Spleen (tissue), 11 donors: Measurements from ENCODE around the gene TMEM117. TPM values are rescaled to one million over a fixed set of nuclear protein-coding genes. Genes with fewer than 3 reads are reported as not detected.

Experiments
- DNase-seq: peaks from one replicate; pipeline ENCODE4 v3.0.0-alpha.2; 2020
- H3K27ac ChIP-seq, 8 donors: fragments of 200-600 bp; sonication (generic) in 7 of 8; 1 replicate in 4 of 8; 2 replicates in 4 of 8; pipeline versions ENCODE4 v1.5.0 to v1.8.0; 2016 to 2021; ENCODE audit warnings: inconsistent platforms in 4 of 8, mild to moderate bottlenecking in 4 of 8, moderate library complexity in 1 of 8
- H3K27me3 ChIP-seq, 7 donors: fragments of 200-600 bp; sonication (generic) in 6 of 7; replicated peaks in 1 of 7; 1 replicate in 4 of 7; 2 replicates in 3 of 7; pipeline versions ENCODE4 v1.5.0 to v1.8.0; 2016 to 2021; ENCODE audit warnings: inconsistent platforms in 3 of 7, mild to moderate bottlenecking in 1 of 7
- H3K36me3 ChIP-seq, 6 donors: fragments of 200-600 bp; sonication (generic) in 5 of 6; 1 replicate in 4 of 6; 2 replicates in 2 of 6; pipeline versions ENCODE4 v1.5.0 to v1.8.0; 2016 to 2021; ENCODE audit warnings: inconsistent platforms in 2 of 6
- H3K4me1 ChIP-seq, 6 donors: fragments of 200-600 bp; sonication (generic) in 5 of 6; 1 replicate in 3 of 6; 2 replicates in 3 of 6; pipeline versions ENCODE4 v1.5.0 to v1.8.0; 2016 to 2021; ENCODE audit warnings: inconsistent platforms in 3 of 6
- H3K4me3 ChIP-seq, 8 donors: fragments of 200-600 bp; sonication (generic) in 7 of 8; 1 replicate in 4 of 8; 2 replicates in 4 of 8; pipeline versions ENCODE4 v1.5.0 to v1.8.0; 2016 to 2021; ENCODE audit warnings: inconsistent platforms in 4 of 8, mild to moderate bottlenecking in 4 of 8, moderate library complexity in 2 of 8
- H3K9me3 ChIP-seq, 8 donors: fragments of 200-600 bp; sonication (generic) in 7 of 8; 1 replicate in 4 of 8; 2 replicates in 4 of 8; pipeline versions ENCODE4 v1.5.0 to v1.8.0; 2016 to 2021; ENCODE audit warnings: inconsistent platforms in 4 of 8
- CTCF ChIP-seq, 11 experiments: fragments of 200-600 bp in 7 of 11; fragments of 450-650 bp in 4 of 11; sonication (generic) in 4 of 11; IDR thresholded peaks in 8 of 11; conservative IDR thresholded peaks in 3 of 11; 1 replicate in 7 of 11; 2 replicates in 4 of 11; pipeline versions ENCODE4 v1.4.0 to v1.8.0; 2016 to 2021; ENCODE audit warnings: antibody characterized with exemption in 11 of 11, inconsistent platforms in 4 of 11, mild to moderate bottlenecking in 1 of 11
- POLR2A ChIP-seq, 3 donors: fragments of 450-650 bp; IDR thresholded peaks; one replicate each; pipeline ENCODE4 v1.5.1; 2017; ENCODE audit warnings: antibody characterized with exemption in 3 of 3, mild to moderate bottlenecking in 1 of 3
- POLR2AphosphoS5 ChIP-seq, 3 donors: sonication (generic); formaldehyde crosslinking; IDR thresholded peaks; one replicate each; pipeline ENCODE4 v1.5.1; 2017; ENCODE audit warnings: antibody characterized with exemption in 3 of 3
- WGBS, 5 donors: extraction: QIAGEN DNeasy Blood & Tissue Kit in 3 of 5; methylation state at CpG; one replicate each; pipeline versions ENCODE4 v1.1.5 to v1.1.7; 2013 to 2018; 5-methylcytosine and 5-hydroxymethylcytosine counted together
- intact Hi-C: fragments of 100-400 bp; cut with DNase I; formaldehyde crosslinking; loops from one replicate; pipeline ENCODE4 v1.15.0; 2023; ENCODE audit warnings: low total_unique reads
- polyA plus RNA-seq, 3 donors: library from polyadenylated mRNA; stranded (reverse); fragments of 200-250 nt; gene quantifications; one replicate each; pipeline ENCODE4 v1.2.1, GENCODE V29; 2013
- total RNA-seq, 7 donors: library from RNA; depleted of rRNA in 3 of 7; stranded (reverse); fragments of >200 nt in 3 of 7; fragmentation: NEBNext Ultra II Directional in 4 of 7; extraction: Animal tissue kit (Norgen Biotek cat#: 25700) in 4 of 7; gene quantifications; one replicate each; pipeline versions ENCODE4 v1.1.0 to v1.2.1, GENCODE V29; 2016 to 2021
- donor health status: healthy with polysubstance abuse.
- donor health status: DM: no; HTN: no; CAD: no; lungs with moderate emphysema.
- donor health status: DM: no; HTN: no; CAD: no.
- donor health status: Bipolar disorder and iron deficiency.
- donor health status: healthy.
- donor health status: DM: no; HTN: no; CAD: no.
- donor health status: DM: yes; HTN: yes; CAD: no.

TMEM117 gene
- total and polyA plus RNA-seq, 10 donors, result 1.7 to 24.5 (median 5.0) TPM

- Histone ChIP-seq H3K4me3 (no peak overlapping the region), H3K9me3 (no peaks in the 10 kb centered on the region), H3K36me3 (no peaks in the 10 kb centered on the region), H3K4me1 (peaks cover 0 to 18% (median 0%) of the 10 kb centered on the region in 6 donors), H3K27ac (no peak overlapping the region), H3K27me3 (peaks cover 0 to 36% (median 0%) of the 10 kb centered on the region in 7 donors)
- intact Hi-C loops, result no loop called here
- no peak for DNase-seq
- WGBS, 5 donors, result 73 to 84% (median 80%) methylated on average over 3 of the region's 3 CpGs
- TF ChIP-seq CTCF (IDR thresholded peaks at IDR 0.05 in 8 of 11, conservative IDR thresholded peaks at IDR 0.05 in 3 of 11), result no peak
- TF ChIP-seq POLR2A (IDR thresholded peaks at IDR 0.05), result no peak
- no peak for TF ChIP-seq POLR2AphosphoS5 (IDR thresholded peaks at IDR 0.05)
These were observed 9.2 kb upstream of the TMEM117 start for GRCh38 chr12:43826681-43827080.

- no peak overlapping the region for H3K4me3 ChIP-seq
- WGBS, 5 donors, result 21 to 48% (median 33%) methylated on average over 1 of the region's 1 CpG
- H3K9me3 ChIP-seq, result no peaks in the 10 kb centered on the region
- peaks cover 0 to 22% (median under 1%) of the 10 kb centered on the region in 6 donors for H3K4me1 ChIP-seq
- DNase-seq, result no peak
- H3K27me3 ChIP-seq, result peaks cover 0 to 39% (median 0%) of the 10 kb centered on the region in 7 donors
- TF ChIP-seq POLR2AphosphoS5 (IDR thresholded peaks at IDR 0.05) (no peak), CTCF (IDR thresholded peaks at IDR 0.05 in 8 of 11, conservative IDR thresholded peaks at IDR 0.05 in 3 of 11) (no peak), POLR2A (IDR thresholded peaks at IDR 0.05) (no peak)
- H3K27ac ChIP-seq, result no peak overlapping the region
- H3K36me3 ChIP-seq, result no peaks in the 10 kb centered on the region
- intact Hi-C loops, result no loop called here
These were observed 8.8 kb upstream of the TMEM117 start for GRCh38 chr12:43827093-43827492.

- intact Hi-C loops, result no loop called here
- Histone ChIP-seq H3K9me3 (no peaks in the 10 kb centered on the region), H3K4me1 (peaks cover 7 to 67% (median 23%) of the 10 kb centered on the region in 6 donors), H3K4me3 (no peak overlapping the region), H3K36me3 (no peaks in the 10 kb centered on the region), H3K27ac (peak overlapping the region in 1 of 8 donors; percentile 26), H3K27me3 (peaks cover 0 to 65% (median 0%) of the 10 kb centered on the region in 7 donors)
- WGBS, 5 donors, result 36 to 50% (median 39%) methylated on average over 4 of the region's 4 CpGs
- DNase-seq, result no peak
- TF ChIP-seq POLR2A (IDR thresholded peaks at IDR 0.05), result no peak
- TF ChIP-seq POLR2AphosphoS5 (IDR thresholded peaks at IDR 0.05), result no peak
- TF ChIP-seq CTCF (IDR thresholded peaks at IDR 0.05 in 8 of 11, conservative IDR thresholded peaks at IDR 0.05 in 3 of 11), result no peak
These were observed 3.3 kb upstream of the TMEM117 start for GRCh38 chr12:43832463-43833168.

GRCh38 chr12:43835264-43835655, 621 bp upstream of the TMEM117 start:
- Histone ChIP-seq H3K27ac (peak overlapping the region in 5 of 8 donors; percentile 88 to 96 (median 92)), H3K9me3 (no peaks in the 10 kb centered on the region), H3K27me3 (peaks cover 0 to 42% (median 0%) of the 10 kb centered on the region in 7 donors), H3K4me3 (peak overlapping the region; percentile 53 to 88 (median 60)), H3K4me1 (peaks cover 7 to 67% (median 23%) of the 10 kb centered on the region in 6 donors), H3K36me3 (no peaks in the 10 kb centered on the region)
- TF ChIP-seq POLR2A (IDR thresholded peaks at IDR 0.05) (no peak), CTCF (IDR thresholded peaks at IDR 0.05 in 8 of 11, conservative IDR thresholded peaks at IDR 0.05 in 3 of 11) (no peak), POLR2AphosphoS5 (IDR thresholded peaks at IDR 0.05) (no peak)
- 45 to 56% (median 47%) methylated on average over 6 of the region's 6 CpGs for WGBS, 5 donors
- intact Hi-C loops, result no loop called here
- no peak for DNase-seq
